Adrenal gland (tissue), 5 donors: Measurements from ENCODE around the gene PGBD2.

Experiments
- CTCF ChIP-seq, 6 experiments: fragments of 450-650 bp in 4 of 6; fragments of 200-600 bp in 2 of 6; sonication (generic) in 1 of 6; IDR thresholded peaks; 1 replicate in 5 of 6; 2 replicates in 1 of 6; pipeline versions ENCODE4 v1.5.1 to v1.8.0; 2016 to 2021; ENCODE audit warnings: antibody characterized with exemption in 6 of 6, mild to moderate bottlenecking in 2 of 6, moderate library complexity in 1 of 6
- POLR2A ChIP-seq, 2 donors: fragments of 450-650 bp; IDR thresholded peaks; one replicate each; pipeline ENCODE4 v1.6.1; 2017; ENCODE audit warnings: antibody characterized with exemption in 2 of 2, mild to moderate bottlenecking in 2 of 2, moderate library complexity in 1 of 2
- donor health status: DM: no; HTN: no; CAD: no.

- no peak for TF ChIP-seq POLR2A (IDR thresholded peaks at IDR 0.05)
- no peak for TF ChIP-seq CTCF (IDR thresholded peaks at IDR 0.05)
Measured at GRCh38 chr1:248862695-248862997, 43.4 kb upstream of the PGBD2 start.
